Prostate gland (tissue), 2 donors: Measurements from ENCODE around the gene CNTN6. TPM values are rescaled to one million over a fixed set of nuclear protein-coding genes. Genes with fewer than 3 reads are reported as not detected.

Experiments used
- DNase-seq: peaks from one replicate; pipeline ENCODE4 v3.0.0-alpha.2; 2019; ENCODE audit warnings: low spot score
- H3K27ac ChIP-seq, 2 donors: fragments of 200-600 bp; sonication (generic); 2 replicates each; pipeline ENCODE4 v1.5.1; 2017 to 2019
- H3K27me3 ChIP-seq: fragments of 200-600 bp; sonication (generic); replicated peaks from 2 replicates; pipeline ENCODE4 v1.5.1; 2019; ENCODE audit not compliant: insufficient read depth
- H3K36me3 ChIP-seq, 2 donors: fragments of 200-600 bp; sonication (generic); 1 replicate in 1 of 2; 2 replicates in 1 of 2; pipeline versions ENCODE4 v1.5.1 to v1.8.1; 2017 to 2019
- H3K4me1 ChIP-seq: fragments of 200-600 bp; sonication (generic); replicated peaks from 2 replicates; pipeline ENCODE4 v1.5.1; 2019
- H3K4me3 ChIP-seq, 2 donors: fragments of 200-600 bp; sonication (generic); 2 replicates each; pipeline ENCODE4 v1.5.1; 2017 to 2019
- H3K9me3 ChIP-seq: fragments of 200-600 bp; sonication (generic); 2 replicates; pipeline ENCODE4 v1.5.1; 2017
- POLR2A ChIP-seq: fragments of 450-650 bp; IDR thresholded peaks from one replicate; pipeline ENCODE4 v1.6.1; 2016; ENCODE audit warnings: antibody characterized with exemption, mild to moderate bottlenecking
- POLR2AphosphoS5 ChIP-seq: sonication (generic); formaldehyde crosslinking; IDR thresholded peaks from one replicate; pipeline ENCODE4 v1.6.1; 2017; ENCODE audit warnings: antibody characterized with exemption
- WGBS: methylation state at CpG from one replicate; pipeline ENCODE4 v1.1.5; 2018; 5-methylcytosine and 5-hydroxymethylcytosine counted together
- intact Hi-C: fragments of 100-400 bp; cut with DNase I; formaldehyde crosslinking; loops from one replicate; pipeline ENCODE4 v1.14.2; 2022
- total RNA-seq, 2 donors: library from RNA; depleted of rRNA; stranded (reverse); fragments of >200 nt; gene quantifications; one replicate each; pipeline ENCODE4 v1.1.0, GENCODE V29; 2016
- TF ChIP-seq, protein P1 (sequence below), 4 experiments: fragments of 200-600 bp in 2 of 4; fragments of 450-650 bp in 2 of 4; sonication (generic) in 2 of 4; IDR thresholded peaks; 1 replicate in 3 of 4; 2 replicates in 1 of 4; pipeline ENCODE4 v1.5.1; 2016 to 2019; ENCODE audit warnings: antibody characterized with exemption in 4 of 4, mild to moderate bottlenecking in 2 of 4, moderate library complexity in 2 of 4

CNTN6 gene
- total RNA-seq, 2 donors from 2014 or later = not detected

DNA sequence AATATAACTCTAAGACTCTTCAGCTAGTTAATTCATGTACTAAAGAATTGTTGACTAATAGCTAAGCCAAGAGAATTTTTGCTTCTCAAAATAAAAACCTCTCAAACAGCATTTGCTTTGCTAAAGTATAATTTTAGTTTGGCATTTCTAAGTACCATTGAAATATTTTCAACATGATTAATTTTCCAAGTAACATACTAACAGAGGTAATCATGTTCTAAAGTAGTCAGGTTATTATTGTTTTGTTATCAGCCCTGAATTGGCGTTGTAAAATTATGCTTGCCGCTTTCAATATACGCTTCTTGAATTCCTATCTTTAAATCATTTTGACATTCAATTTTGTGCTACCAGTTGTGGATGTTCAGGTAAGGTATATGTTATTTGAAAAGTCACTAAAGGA is 134.3 kb downstream of the CNTN6 start:
- 88% methylated on average over 3 of the region's 3 CpGs for WGBS
- Histone ChIP-seq H3K9me3 (no peaks in the 10 kb centered on the region), H3K36me3 (no peaks in the 10 kb centered on the region), H3K4me1 (no peaks in the 10 kb centered on the region), H3K27ac (no peak overlapping the region), H3K27me3 (no peaks in the 10 kb centered on the region), H3K4me3 (no peak overlapping the region)
- no peak for DNase-seq
- TF ChIP-seq, protein P1, sequence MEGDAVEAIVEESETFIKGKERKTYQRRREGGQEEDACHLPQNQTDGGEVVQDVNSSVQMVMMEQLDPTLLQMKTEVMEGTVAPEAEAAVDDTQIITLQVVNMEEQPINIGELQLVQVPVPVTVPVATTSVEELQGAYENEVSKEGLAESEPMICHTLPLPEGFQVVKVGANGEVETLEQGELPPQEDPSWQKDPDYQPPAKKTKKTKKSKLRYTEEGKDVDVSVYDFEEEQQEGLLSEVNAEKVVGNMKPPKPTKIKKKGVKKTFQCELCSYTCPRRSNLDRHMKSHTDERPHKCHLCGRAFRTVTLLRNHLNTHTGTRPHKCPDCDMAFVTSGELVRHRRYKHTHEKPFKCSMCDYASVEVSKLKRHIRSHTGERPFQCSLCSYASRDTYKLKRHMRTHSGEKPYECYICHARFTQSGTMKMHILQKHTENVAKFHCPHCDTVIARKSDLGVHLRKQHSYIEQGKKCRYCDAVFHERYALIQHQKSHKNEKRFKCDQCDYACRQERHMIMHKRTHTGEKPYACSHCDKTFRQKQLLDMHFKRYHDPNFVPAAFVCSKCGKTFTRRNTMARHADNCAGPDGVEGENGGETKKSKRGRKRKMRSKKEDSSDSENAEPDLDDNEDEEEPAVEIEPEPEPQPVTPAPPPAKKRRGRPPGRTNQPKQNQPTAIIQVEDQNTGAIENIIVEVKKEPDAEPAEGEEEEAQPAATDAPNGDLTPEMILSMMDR (IDR thresholded peaks at IDR 0.05) = no peak
- TF ChIP-seq POLR2AphosphoS5 (no peak), POLR2A (no peak)
- intact Hi-C loops = no loop called here

DNA sequence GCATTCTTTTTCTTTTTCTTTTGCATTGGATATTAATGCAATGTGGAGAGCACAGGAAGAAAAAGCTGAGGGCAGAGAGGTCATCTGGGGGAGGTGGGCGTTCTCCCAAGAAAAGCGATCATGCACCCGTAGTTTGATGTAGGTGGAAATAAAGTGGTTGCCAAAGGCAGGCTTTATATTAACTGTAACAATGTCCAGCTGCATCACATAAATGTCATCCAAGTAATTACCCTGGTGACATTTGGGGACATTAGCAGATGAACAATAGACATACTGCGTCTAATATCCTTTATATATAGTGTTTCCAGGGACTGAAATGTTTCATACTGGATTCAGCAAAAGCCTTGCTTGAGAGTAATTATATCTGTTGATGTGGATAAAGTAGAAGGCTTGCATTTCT is 135.5 kb downstream of the CNTN6 start:
- H3K27ac ChIP-seq = no peak overlapping the region

DNA sequence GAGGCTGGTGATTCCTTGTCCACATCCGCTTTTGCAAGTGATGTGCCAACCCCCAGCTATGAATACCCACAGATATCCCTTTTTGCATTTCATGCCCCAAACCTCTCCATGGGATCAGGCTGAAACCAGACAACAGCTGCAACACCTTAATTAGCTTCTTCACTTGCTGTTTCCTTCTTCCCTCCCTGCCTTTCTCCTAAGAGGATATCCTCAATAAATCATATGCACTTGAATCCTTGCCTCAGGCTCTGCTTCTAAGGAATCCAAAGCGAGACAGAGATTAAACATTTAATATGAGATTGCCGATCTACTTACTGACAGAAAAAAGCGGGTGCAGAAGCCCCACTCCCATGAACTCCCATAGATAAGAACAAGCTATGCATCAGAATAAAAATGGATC is 138.1 kb downstream of the CNTN6 start:
- Histone ChIP-seq H3K36me3 (no peaks in the 10 kb centered on the region), H3K4me3 (no peak overlapping the region), H3K27ac (no peak overlapping the region), H3K9me3 (no peaks in the 10 kb centered on the region), H3K27me3 (no peaks in the 10 kb centered on the region), H3K4me1 (no peaks in the 10 kb centered on the region)
- TF ChIP-seq POLR2A = no peak
- no peak for TF ChIP-seq POLR2AphosphoS5
- TF ChIP-seq, protein P1 (IDR thresholded peaks at IDR 0.05) = no peak
- 90% methylated on average over 4 of the region's 4 CpGs for WGBS
- intact Hi-C loops = no loop called here
- no peak for DNase-seq

More for the DNA sequence above, 135.5 kb downstream of the CNTN6 start:
- Histone ChIP-seq H3K27me3 (no peaks in the 10 kb centered on the region), H3K4me1 (no peaks in the 10 kb centered on the region), H3K9me3 (no peaks in the 10 kb centered on the region), H3K36me3 (no peaks in the 10 kb centered on the region), H3K4me3 (no peak overlapping the region)
- no peak for TF ChIP-seq POLR2A
- TF ChIP-seq, protein P1 (IDR thresholded peaks at IDR 0.05) = no peak
- no peak for TF ChIP-seq POLR2AphosphoS5
- DNase-seq = no peak
- intact Hi-C loops = no loop called here
- WGBS = 55% methylated on average over 4 of the region's 4 CpGs

GRCh38 chr3:1232276-1232675 is 139.5 kb downstream of the CNTN6 start:
- WGBS = 47% methylated on average over 3 of the region's 3 CpGs

DNA sequence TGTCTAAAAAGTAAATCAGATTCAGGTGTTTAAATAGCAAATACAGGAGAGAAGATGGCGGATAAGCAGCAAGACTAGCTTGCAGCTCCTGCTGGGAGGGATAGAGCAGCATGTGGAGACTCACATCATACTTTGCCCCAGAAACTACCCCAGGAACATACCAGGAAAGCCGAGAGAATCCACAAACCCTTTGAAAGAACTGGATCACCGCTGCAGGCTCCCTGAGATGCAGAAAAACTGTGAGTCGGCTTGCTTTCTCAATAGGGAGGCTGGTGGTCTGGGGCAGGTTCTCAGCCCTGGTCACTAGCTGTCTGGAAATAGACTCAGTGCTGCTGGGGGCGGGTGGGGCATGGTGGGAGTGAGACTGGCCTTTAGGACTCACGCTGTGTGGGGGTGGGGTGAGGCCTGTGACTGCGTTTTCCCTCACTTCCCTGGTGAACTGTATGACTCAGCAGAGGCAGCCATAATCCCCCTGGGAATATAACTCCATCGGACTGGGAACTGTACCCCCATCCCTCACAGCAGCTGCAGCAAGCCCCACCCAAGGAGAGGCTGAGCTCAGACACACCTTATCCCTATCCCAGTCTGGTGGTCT is 142.8 kb downstream of the CNTN6 start:
- intact Hi-C loops = no loop called here
- H3K9me3 ChIP-seq = no peaks in the 10 kb centered on the region
- no peaks in the 10 kb centered on the region for H3K4me1 ChIP-seq
- no peaks in the 10 kb centered on the region for H3K36me3 ChIP-seq
- TF ChIP-seq POLR2A (no peak), POLR2AphosphoS5 (no peak)
- TF ChIP-seq, protein P1 (IDR thresholded peaks at IDR 0.05) = no peak
- DNase-seq = no peak
- no peak overlapping the region for H3K27ac ChIP-seq
- WGBS = 86% methylated on average over 8 of the region's 8 CpGs
- H3K27me3 ChIP-seq = no peaks in the 10 kb centered on the region
- H3K4me3 ChIP-seq = no peak overlapping the region

More at GRCh38 chr3:1232276-1232675, 139.5 kb downstream of the CNTN6 start:
- H3K9me3 ChIP-seq = no peaks in the 10 kb centered on the region
- H3K4me1 ChIP-seq = no peaks in the 10 kb centered on the region
- intact Hi-C loops = no loop called here
- DNase-seq = no peak
- no peaks in the 10 kb centered on the region for H3K36me3 ChIP-seq
- H3K4me3 ChIP-seq = no peak overlapping the region
- TF ChIP-seq, protein P1 (IDR thresholded peaks at IDR 0.05) = no peak
- TF ChIP-seq POLR2A = no peak
- no peak for TF ChIP-seq POLR2AphosphoS5
- no peaks in the 10 kb centered on the region for H3K27me3 ChIP-seq
- no peak overlapping the region for H3K27ac ChIP-seq
